Stimulated activated CD4-positive, alpha-beta T cell treated with anti-CD3 and anti-CD28 coated beads, Interleukin-1b, Interleukin-23, amount 100 ng/mL, for 4 hours (primary cell): Measurements from ENCODE around the gene KCNJ3.

Experiments
- DNase-seq, 2 donors: peaks; one replicate each; pipeline ENCODE4 v3.0.0-alpha.2; 2020; ENCODE audit warnings: low read depth in 2 of 2

Gene KCNJ3

DNA sequence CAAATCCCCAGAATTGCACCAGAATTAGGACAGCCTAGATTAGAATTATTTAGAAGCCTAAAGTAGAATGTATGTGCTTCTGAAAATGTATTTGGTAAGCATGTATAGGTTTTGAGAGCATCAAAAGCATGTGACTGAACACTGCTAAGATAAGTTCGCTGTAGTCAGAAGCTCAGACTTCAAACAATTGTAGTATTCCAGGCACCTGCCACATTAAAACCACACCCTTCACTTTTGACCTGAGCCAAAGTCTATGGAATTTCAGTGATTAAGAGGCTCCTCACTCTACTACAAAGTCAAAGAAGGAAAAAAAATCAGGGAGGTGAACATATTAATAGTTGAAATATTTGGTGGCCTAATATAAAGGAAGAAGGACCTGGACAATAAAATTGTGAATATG lies 8.2 kb downstream of the KCNJ3 start:
- no peak for DNase-seq

DNA sequence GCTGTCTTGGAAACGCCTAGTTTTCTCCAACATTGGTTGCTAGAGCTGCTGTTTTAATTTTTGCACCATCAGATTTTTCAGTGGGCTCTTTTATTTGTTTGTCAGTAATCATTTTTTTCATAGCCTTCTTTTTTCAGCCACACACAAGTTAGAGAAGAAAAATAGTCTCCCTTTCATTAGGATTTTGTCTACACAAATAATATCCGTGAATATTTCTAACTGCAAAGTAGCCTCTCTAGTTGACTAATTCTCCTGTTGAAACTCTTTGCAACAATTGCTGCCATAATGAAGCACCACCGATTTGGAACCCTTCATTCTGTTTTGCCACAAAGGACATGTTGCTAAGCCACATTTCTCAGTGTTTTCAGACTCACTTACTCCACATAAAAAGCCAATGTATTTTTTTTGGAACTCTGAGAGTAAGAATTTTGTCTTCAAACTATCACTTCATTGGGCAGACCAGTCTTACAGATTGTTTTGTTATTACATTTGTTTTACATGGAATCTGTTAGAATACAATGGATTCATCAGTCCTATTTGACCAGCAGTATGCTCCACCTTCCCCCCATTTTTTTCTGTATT lies 9.6 kb downstream of the KCNJ3 start:
- DNase-seq, result no peak

DNA sequence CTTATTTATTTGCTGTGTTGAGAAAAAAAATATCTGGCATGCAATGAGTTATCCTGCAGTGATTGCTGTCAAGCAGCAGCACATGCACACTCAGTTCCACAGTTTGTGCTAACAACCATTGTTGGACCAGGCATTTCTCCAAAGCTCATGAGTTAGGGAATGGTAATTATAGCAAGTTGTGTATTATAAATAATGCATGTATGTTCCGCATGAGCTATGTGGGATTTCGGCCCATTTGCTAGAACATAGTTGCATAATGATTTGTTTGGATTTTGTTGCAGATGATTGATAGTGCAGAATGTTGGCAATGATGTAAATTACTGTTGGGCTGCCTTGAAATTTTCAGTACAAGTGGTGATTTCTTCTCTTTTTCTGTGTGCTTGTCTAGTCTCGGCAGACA lies 10.7 kb downstream of the KCNJ3 start:
- no peak for DNase-seq

DNA sequence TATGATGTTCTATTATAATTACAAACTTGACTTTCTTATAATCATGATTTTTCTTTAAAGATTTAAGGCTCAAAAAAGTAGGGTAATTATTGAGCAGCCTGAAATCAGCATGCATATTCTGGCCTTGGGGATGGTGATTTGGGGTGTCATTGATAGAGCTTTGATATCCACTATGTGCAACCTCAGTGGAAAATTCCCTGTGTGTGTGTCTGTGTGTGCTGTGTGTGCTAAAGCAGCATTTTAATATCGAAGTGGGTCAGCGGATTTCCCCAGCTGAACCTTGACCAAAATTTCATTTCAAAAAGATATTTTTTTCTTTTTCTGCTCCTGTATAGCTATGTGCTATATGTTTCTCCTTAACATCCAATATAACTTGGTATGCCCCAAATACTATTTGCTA lies 11.6 kb downstream of the KCNJ3 start:
- DNase-seq, result no peak

DNA sequence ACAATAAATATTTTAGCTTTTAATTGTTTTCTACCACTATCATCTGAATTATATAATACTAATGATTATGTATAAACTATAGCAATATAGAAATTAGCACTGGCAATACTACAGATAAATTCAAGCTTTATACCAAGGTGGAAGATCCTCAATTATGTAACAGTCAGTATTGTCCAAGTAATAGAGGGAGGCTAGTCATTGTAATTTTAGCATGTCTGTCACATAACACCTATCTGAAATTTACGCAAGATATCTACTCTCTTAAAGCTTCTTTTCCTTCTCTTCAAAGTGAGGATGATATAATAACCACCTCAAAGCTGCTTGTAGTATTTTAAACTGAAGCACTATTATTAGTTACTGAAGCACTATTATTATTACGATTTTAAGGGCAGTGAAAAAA lies 12.2 kb downstream of the KCNJ3 start:
- DNase-seq, result no peak

DNA sequence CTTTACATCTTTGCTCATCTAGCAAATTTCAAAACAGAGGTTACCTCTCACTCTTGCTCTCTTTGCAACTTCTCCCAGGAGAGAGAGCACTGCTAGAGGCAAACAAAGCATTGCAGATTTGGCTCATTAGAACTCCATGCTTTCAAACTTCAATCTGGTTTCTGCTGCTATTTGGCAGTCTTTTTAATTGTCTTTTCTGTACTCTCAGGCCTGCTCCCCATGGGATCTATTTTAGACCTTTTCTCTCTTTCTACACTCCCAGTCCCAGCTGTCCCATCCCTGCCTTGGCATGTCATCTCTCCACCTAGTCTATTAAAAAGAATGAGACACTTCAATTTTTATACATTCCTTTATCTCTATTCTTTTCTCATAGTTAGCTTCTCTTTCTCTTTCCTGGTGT lies 15.2 kb downstream of the KCNJ3 start:
- no peak for DNase-seq

DNA sequence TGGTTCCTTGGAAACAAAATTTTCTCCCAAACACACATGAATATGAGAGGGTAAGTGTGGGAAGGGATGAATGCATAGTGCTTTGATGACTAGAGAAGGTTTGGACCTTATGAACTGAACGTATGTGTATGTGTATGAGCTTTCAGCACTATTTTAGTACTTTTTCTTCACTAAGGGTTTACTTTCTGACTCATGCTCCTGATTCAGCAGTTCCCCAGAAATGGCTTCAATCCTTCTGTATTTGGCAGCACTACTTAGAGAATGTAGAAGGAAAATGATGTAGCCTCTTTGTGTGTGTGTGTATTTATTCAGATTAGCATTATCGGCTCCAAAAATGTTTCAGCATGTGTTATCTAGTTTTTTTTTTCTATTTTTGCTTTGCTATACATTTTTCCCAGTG lies 22.2 kb downstream of the KCNJ3 start:
- DNase-seq, result no peak

DNA sequence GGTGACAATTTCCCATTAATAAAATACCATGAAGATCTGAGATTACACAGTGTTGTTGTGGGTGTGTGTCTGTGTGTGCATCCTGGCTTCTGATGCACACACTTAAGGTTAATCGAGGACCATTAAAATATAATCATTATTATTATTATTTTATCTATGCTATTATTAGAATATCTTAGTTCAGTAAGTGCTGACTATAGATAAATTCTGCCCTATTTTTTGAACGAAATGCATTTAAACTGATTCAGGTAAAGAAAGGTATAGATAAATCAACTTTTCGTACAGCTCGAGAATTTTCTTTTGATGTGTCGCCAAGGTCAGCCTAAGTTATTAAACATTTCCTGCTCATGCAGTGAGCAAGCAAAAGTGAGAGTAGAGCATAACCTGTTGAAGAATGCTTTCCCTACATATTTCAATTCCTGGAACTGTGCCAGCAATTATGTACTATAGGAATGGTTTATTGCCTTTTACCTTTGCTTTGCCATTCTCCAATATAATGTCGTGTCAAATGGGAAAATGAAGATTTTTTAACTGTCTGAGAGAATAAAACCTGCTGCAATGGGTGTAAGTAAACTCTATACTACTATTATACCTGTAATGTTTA lies 25.8 kb downstream of the KCNJ3 start:
- no peak for DNase-seq

DNA sequence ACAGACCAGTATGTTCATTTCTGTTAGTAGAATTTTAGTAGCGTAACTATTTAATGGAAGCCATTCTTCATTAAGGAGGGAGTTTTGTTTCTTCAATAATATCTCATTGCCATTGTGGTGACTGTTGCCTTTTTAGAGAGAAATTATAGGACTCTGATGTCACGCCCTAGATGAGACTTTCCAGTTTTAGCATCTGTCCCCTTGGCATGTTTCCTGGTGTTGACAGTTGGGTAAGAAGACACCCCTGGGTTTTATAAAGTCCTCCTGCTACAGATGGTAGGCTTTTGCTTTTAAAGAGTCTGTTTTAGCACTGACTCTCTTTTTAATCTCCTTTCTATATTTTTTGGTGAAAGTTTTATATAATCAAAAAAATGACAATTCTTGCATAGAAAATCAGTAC lies 41.9 kb downstream of the KCNJ3 start:
- DNase-seq, result no peak

DNA sequence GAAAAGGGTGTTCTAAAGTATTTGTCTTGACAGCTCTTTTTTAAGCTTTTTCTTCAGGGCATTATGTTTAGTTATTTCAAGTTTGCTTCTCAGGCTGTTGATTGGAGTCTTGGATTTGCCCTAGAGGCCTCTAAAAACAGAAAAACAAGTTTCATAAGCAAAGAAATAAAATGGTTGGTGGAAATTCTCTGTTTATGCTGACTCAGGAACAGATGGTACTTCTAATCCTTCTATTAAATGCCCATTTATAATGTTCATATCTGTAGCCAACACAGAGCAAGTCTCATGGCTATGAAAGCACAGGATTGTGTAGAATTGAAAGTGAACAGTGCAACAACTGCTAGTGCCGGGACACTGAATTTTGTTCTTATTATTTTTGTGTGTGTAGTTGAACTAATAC lies 60.4 kb downstream of the KCNJ3 start:
- no peak for DNase-seq

DNA sequence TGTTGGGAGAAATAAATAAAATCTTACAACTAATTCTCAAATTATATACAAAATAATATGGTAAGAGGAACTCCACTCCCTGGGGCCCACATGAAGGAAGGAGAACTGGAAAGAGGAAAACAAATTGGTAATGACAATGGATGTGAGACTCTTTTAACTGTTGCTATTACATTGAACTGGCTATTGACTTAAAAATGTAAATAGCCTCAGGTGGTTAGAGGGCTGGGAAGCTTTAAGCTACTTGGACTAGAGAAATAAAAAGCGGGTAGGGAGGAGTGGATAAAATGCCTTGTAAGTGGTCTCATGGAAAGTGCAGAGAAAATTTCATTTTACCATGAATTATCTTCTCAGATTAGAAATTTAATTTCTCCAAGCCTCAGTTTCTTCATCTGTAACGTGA lies 64.1 kb downstream of the KCNJ3 start:
- no peak for DNase-seq

DNA sequence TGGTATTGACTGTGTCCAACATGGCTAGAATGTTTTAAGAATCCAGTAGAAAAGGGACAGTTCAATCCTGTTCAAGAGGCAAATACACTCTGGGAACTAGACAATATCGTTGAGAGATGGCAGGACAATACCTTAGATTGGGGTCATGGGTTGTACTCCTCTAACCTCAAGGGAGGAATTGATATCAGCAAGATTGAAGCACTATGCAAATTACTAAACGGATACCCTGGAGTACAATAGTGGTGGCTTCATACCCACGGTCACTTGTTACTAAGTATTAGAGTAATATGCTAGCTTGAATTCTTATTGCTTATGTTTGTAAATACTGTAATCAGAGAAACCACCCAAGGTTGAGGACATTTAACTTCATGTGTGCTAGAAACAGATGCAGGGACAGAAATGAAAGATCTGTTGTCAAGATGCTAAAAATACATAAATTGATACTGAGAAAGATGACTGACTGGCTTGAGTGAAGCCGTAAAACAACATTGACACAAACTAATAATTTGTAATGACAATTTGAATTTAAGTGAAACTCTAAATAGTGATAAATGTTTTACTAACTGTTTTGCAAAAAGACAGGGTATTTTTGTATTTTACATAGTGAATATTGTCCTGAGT lies 73.3 kb downstream of the KCNJ3 start:
- DNase-seq, result no peak

DNA sequence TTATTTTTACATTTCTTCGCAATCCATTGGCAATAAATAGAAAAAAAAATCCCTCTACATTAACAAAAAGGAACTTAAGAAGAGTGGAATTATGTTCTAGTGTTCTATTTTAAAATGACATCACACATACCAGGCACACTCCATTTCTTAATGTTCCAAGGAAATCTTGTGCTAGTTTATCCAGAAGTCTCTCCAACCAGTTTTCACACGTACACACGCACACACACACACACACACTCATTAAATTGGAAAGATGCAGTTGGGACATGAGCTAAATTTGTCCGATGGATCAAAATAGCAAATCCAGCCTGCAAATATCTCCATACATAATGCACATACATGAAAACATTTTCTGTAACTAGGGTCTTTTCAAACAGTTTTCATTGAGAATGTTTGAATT lies 78.3 kb downstream of the KCNJ3 start:
- no peak for DNase-seq

DNA sequence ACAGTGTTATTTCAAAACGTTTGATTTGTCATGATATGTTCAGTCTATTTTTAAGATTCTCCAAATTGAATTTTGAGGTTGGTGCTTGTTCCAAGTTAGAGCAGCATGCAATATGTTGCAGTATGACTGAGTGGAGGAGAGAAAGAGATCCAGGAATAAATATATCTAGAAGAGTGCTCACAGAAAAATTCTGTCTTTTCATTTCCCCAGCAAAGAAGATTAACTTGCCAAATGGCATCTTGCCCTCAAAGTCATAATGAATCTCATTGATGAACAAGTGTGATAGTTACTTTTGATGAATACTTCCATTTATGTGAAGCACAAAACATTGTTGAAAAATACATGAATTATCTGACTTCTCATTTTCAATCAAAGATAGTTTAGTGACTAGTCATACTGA lies 95.9 kb downstream of the KCNJ3 start:
- DNase-seq, result no peak

DNA sequence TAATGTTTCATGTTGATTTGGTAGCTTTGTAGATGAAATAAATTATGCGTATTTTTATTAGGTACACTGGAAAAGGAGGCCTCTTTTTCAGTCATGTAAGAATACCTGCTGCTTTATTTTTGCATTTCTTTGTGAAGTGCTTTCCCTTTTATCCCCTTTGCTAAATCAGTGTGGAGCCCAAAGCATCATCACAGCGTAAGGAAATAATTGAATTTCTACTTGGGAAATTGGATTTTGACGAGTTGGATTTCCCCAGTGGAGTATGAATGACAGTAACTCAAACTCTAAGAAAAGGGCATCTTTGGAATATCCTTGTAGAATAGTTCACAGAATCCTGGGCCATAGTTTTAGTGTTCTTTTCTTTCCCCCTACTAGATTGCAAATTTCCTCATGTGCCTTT lies 97.2 kb downstream of the KCNJ3 start:
- DNase-seq, result no peak

DNA sequence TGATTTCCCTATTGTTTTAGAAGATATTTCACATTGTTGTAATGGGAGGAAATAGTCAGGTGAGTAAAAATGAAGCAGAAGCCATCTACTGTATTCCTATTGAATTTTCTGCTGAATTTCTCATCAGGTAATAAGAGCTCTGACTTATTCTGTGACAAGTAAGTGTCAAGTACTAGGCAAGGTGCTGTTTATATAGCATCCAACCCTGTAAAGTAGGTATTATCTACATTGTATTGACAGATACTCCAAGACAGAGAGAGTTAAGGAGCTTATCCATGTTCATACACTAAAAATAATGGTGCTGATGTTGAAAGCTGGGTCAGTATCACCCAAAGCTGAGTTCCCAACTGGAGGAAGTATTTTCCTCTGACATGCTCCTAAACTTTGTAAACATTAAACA lies 106.0 kb downstream of the KCNJ3 start:
- DNase-seq, result no peak

DNA sequence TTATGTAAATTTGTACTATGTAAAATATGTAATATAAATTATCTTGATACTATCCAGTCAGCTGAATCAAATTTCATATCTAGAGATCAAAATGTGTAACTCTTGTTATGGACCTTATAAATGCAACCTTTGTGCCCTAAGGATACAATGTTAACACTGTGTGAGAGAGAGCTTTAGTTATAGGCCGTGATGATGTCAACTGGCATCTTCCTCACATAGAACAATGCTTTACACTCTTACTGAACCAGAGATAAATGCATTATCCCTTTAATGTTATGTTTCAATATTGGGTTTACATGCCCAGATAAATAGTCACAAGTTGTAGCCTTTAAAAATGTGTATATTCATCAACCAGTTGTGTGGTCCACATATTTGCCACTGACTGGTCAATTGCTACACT lies 115.1 kb downstream of the KCNJ3 start:
- DNase-seq, result no peak

DNA sequence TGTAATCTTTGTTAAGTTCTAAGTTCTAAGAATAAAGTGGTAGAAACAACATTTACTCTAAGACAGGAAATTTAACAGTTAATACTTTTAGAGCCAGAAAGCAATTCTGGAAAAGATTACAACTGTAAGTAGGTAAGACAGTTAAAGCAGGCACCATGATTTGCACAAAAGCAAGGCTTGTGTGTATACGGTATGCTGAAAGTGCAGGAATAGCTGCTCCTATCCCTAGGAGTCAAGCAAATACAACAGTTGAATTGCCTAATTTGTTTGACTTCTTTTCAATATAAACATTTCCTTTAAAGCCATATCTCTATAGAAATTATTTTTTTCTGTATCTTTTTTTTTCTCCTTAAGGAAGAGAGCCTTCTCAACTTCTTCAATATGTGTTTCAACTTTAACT lies 116.4 kb downstream of the KCNJ3 start:
- no peak for DNase-seq

DNA sequence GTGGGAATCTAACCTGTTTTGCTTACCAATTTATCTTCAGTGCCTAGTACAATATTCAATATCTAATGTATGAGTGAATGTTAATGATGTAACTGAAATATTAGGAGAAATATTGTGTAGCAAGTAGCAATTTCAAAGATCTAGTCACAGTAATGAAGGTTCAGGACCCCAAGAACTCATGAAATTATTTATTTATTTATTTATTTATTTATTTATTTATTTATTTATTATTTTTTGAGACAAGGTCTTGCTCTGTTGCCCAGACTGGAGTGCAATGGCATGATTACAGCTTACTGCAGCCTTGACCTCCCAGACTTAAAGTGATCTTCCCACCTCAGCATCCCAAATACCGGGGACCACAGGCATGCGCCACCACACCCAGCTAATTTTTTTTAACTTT lies 126.9 kb downstream of the KCNJ3 start:
- DNase-seq, result no peak

DNA sequence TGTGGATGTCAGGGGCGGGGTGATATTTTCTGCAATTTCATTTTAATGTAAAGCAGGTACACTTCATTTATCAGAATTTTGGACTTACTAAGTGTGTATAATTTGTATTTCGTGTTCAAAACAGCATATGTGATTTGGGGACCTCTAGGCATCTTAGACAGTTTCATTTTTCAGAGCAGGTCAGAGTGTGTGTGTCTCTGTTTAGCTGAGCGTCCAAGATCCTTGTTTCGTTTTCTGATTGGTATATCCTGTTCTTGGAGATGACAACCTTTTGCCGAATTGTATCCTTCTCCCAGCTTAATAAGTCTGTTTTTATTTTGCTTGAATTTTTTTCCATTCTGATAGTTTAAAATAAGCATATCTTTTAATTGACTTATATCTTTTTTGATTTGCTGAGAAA lies 128.3 kb downstream of the KCNJ3 start:
- DNase-seq, result no peak

DNA sequence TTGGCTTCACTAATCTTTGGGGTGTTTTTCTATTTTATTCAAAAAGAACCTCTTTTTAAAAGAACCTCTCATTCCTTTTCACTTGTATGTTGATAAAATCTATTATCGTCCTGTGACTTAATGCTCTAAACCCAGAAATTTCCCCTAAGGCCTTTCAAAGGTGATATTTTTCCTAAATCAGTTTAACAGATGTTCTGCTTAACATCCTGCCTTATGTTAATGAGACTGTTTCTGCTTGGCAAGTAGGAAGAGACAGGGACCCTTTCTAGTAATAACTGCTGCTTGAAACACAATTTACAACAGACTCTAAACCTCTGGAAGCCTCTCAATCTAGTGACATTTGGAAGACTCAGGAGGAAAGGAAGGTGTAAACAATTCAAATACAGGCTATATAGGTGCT lies 128.8 kb downstream of the KCNJ3 start:
- no peak for DNase-seq

DNA sequence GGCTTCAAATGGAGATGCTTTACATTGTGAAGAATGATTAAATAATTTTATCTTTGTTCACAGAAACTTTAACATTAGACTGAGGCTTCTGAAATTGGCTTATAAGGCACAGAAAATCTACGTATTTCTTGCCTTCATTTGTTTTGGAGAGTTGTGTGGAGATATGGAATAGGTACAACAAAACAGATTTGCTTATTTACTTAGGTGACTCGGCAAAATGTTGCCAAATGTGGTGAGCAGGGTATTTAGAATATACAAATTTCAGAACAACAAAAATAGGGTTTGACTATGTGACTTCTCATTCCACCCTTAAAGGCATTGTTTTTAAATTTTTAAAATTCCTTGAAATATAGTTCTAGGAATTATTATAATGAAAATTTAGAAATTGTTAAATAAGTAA lies 134.2 kb downstream of the KCNJ3 start:
- no peak for DNase-seq

DNA sequence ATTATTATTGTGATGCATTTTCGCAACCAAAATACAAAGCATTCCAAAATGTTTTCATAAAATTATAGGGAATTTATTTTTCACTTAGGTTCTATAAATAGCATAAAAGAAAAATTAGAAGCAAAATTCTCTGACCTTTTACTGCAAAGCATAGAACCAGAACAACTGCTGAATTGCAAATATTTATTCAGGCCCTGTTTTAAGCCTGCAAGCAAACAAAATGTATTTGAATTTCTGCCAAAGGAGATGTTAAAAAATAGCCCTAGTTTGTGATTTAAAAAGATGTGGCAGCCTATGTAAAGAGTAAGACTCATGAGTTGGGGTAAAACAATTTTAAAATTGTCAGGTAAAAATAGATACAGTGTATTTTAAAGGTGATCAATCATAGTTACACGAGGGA lies 138.1 kb downstream of the KCNJ3 start:
- no peak for DNase-seq

DNA sequence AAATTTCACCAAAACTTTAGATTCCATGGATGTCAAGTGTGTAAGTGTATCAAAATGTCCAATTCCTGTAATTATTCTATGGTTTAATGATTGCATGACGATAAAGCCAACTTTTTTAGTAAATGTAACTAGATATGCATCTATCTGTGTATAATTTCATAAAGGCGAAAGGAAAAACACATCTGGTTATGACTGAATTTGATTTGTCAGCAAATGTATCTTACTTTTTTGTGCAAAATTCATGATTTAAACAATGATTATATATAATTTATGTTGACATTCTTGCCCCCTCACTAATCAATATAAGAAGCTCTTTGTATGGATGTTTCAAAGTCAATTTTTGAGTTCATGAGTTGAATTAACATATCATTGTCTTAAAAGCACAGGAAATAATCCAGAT lies 138.5 kb downstream of the KCNJ3 start:
- no peak for DNase-seq
